DMS153 (cell line): Measurements from ENCODE around the gene GRAP.

ENCODE experiments used
- DNase-seq: peaks from one replicate; lab custom pipeline; 2025; lab: John Stamatoyannopoulos, UW

The GRAP gene

GRCh38 chr17:19018600-19018950 lies 28.2 kb downstream of the GRAP start:
- no peak for DNase-seq

- DNase-seq = no peak
These were observed 28.8 kb downstream of the GRAP start for GRCh38 chr17:19017804-19018599.

- no peak for DNase-seq
These were observed 29.4 kb downstream of the GRAP start for GRCh38 chr17:19017401-19017800.

GRCh38 chr17:19016881-19017280 lies 29.9 kb downstream of the GRAP start:
- DNase-seq = no peak

- DNase-seq = no peak
These were observed 30.5 kb downstream of the GRAP start for GRCh38 chr17:19016297-19016696.

GRCh38 chr17:19015428-19015827 lies 31.3 kb downstream of the GRAP start:
- DNase-seq = no peak

GRCh38 chr17:19014628-19015215 lies 32.0 kb downstream of the GRAP start:
- DNase-seq = no peak

- DNase-seq = no peak
These were observed 32.7 kb downstream of the GRAP start for GRCh38 chr17:19013806-19014627.

- DNase-seq = no peak
These were observed 33.5 kb downstream of the GRAP start for GRCh38 chr17:19013226-19013625.

GRCh38 chr17:19012171-19013080 lies 34.3 kb downstream of the GRAP start:
- DNase-seq = no peak

- DNase-seq = no peak
These were observed 35.2 kb downstream of the GRAP start for GRCh38 chr17:19011581-19011980.

GRCh38 chr17:19010729-19011505 lies 35.8 kb downstream of the GRAP start:
- DNase-seq = no peak

GRCh38 chr17:19009970-19010369 lies 36.8 kb downstream of the GRAP start:
- no peak for DNase-seq

- DNase-seq = no peak
These were observed 40.1 kb downstream of the GRAP start for GRCh38 chr17:19006698-19007097.

GRCh38 chr17:19005789-19006430 lies 40.8 kb downstream of the GRAP start:
- no peak for DNase-seq

- DNase-seq = no peak
These were observed 41.5 kb downstream of the GRAP start for GRCh38 chr17:19005137-19005773.

- no peak for DNase-seq
These were observed 42.2 kb downstream of the GRAP start, which contains the start of gene FAM83G for GRCh38 chr17:19004421-19005136. Gene FAM83G, minus strand, starts transcription at chr17:19004764. Its CDS starts 723 bp downstream, at chr17:19004041.

GRCh38 chr17:19003543-19004420 lies 43.0 kb downstream of the GRAP start:
- no peak for DNase-seq
